ENCODE results near the gene PLSCR2.

DNA sequence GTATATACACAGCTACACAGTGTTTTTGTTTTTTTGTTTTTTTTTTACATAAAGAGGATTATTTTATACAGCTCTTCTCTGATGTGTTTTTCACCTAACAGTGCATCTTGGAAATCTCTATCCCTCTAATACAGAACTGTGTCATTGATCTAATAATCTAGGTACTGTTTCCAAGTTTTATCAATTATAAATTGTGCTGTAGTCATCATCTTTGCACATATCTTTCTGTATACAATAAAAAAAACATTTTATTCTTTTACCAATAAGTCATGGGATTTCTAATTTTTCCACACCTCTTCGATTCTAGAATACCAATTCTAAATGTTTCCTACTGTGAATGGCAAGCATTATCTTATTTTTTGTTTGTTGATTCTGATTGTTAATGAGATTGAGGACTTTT, 1.7 kb upstream of the PLSCR2 start:
- no peak for TF ChIP-seq PKNOX1 (IDR thresholded peaks at IDR 0.05)
- TF ChIP-seq SUZ12 (IDR thresholded peaks at IDR 0.05), result no peak
- no peak for TF ChIP-seq ELF4 (IDR thresholded peaks at IDR 0.05)
- no peak for TF ChIP-seq BHLHE40 (IDR thresholded peaks at IDR 0.05; ENCODE audit: borderline replicate concordance)
- TF ChIP-seq NFRKB (IDR thresholded peaks at IDR 0.05), result no peak
- no peak for TF ChIP-seq ZNF384 (IDR thresholded peaks at IDR 0.05)
- TF ChIP-seq SP1 (IDR thresholded peaks at IDR 0.05), result no peak
- no peak for TF ChIP-seq L3MBTL2 (conservative IDR thresholded peaks at IDR 0.05)
- TF ChIP-seq FOXK2 (IDR thresholded peaks at IDR 0.05), result no peak
- TF ChIP-seq FOXA1 (IDR thresholded peaks at IDR 0.05), result no peak
- TF ChIP-seq LEF1 (IDR thresholded peaks at IDR 0.05; ENCODE audit: borderline replicate concordance), result no peak
- no peak for TF ChIP-seq HDGF (IDR thresholded peaks at IDR 0.05; ENCODE audit: borderline replicate concordance)
